Omental fat pad (tissue), 4 donors: Measurements from ENCODE around the gene CDKN2AIPNL. TPM values are rescaled to one million over a fixed set of nuclear protein-coding genes. Genes with fewer than 3 reads are reported as not detected.

Experiments
- ATAC-seq: fragments of 150-250 bp; one replicate; pipeline ENCODE4 v1.9.1; 2016; ENCODE audit warnings: mild to moderate bottlenecking, moderate library complexity; ENCODE audit not compliant: low FRiP score
- DNase-seq: peaks from one replicate; pipeline ENCODE4 v3.0.0-alpha.2; 2019; ENCODE audit warnings: low spot score
- total RNA-seq, 4 donors: library from RNA; depleted of rRNA; stranded (reverse); fragments of >200 nt; gene quantifications; one replicate each; pipeline ENCODE4 v1.1.0, GENCODE V29; 2016
- TF ChIP-seq, protein P1 (sequence below), 3 donors: fragments of 450-650 bp; IDR thresholded peaks; one replicate each; pipeline ENCODE4 v1.5.1; 2016 to 2017; ENCODE audit warnings: antibody characterized with exemption in 3 of 3, mild to moderate bottlenecking in 3 of 3, moderate library complexity in 2 of 3

CDKN2AIPNL gene
- total RNA-seq, 4 donors from 2014 or later, result 10.2 to 20.4 (median 17.7) TPM

DNA sequence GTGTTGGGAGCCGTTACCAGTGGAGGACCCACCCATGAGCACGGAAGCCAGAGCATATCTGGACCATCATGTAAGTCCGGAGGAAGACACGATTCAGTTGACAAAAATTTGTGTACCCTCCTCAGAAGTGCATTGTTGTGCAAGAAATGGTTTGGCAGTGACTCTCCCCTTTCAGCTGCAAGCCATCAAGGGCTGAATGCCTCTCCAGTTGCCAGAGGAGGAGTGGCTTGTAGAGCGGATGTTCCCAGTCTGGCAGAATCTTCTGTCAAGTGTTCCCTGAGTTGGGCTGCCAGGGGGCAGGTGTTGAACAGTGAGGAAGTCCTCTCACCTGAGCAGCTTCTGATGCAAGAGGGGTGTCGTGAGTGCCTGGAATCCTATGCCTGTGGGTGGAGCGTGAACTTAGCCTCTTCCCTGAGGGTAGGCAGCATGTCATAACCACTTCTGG is 27.6 kb upstream of the CDKN2AIPNL start:
- ATAC-seq (peak; percentile 80), DNase-seq (no peak)
- TF ChIP-seq, protein P1, sequence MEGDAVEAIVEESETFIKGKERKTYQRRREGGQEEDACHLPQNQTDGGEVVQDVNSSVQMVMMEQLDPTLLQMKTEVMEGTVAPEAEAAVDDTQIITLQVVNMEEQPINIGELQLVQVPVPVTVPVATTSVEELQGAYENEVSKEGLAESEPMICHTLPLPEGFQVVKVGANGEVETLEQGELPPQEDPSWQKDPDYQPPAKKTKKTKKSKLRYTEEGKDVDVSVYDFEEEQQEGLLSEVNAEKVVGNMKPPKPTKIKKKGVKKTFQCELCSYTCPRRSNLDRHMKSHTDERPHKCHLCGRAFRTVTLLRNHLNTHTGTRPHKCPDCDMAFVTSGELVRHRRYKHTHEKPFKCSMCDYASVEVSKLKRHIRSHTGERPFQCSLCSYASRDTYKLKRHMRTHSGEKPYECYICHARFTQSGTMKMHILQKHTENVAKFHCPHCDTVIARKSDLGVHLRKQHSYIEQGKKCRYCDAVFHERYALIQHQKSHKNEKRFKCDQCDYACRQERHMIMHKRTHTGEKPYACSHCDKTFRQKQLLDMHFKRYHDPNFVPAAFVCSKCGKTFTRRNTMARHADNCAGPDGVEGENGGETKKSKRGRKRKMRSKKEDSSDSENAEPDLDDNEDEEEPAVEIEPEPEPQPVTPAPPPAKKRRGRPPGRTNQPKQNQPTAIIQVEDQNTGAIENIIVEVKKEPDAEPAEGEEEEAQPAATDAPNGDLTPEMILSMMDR (IDR thresholded peaks at IDR 0.05), result no peak

DNA sequence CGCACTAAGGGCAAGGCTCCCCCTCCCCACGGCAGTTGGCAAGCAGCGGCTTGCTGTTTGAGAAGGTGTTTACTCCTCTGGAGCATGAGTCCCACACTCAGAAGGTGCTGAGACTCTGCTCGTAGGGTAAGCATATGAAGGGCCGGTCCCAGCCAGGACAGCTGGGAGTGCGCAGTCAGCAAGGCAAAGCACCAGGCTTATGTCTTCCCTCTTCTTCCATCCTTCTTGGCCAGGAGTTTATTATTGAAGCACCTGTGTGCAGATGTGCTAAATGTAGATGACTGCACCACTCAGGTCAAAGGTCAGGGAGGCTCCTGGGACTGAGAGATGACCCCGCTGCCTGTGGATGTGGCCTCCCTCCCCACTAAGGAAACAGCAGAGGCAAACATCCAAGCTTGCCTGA is 27.0 kb upstream of the CDKN2AIPNL start:
- DNase-seq (no peak), ATAC-seq (no peak)
- TF ChIP-seq, protein P1 (IDR thresholded peaks at IDR 0.05), result no peak

DNA sequence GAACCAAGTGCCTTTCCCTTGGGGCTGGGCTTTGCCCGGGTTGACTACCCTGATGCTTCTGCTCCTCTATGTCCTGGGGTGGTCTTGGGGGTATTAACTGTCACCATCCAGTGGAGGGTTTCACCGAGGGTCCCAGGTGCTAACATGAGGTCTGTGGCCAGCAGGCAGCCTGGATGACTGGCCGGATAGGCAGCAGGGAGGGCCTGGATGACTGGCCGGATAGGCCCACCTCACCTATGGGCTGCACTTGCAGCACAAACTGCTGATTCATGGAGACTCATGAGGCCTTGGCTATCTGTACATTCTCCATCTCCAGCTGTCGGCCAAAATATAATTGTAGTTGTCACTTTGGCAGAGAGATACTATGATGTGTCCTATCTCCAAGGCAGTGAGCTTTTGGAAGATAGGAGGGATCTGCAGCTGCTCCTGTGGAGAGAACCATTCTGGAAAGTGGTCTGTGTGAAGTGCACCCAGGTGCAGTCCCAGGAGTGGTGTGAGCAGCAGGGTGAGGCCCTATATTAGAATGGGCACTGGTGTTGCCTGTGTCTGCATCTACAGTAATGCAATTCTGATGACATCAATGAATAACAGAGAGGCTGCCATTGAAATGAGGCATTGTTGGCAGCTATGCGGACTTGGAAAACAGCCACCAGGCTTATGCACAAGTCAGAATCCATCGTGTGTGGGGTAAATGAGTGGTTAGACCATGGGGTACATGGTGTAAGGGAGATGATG is 26.3 kb upstream of the CDKN2AIPNL start:
- ATAC-seq (no peak), DNase-seq (no peak)
- TF ChIP-seq, protein P1 (IDR thresholded peaks at IDR 0.05), result no peak

DNA sequence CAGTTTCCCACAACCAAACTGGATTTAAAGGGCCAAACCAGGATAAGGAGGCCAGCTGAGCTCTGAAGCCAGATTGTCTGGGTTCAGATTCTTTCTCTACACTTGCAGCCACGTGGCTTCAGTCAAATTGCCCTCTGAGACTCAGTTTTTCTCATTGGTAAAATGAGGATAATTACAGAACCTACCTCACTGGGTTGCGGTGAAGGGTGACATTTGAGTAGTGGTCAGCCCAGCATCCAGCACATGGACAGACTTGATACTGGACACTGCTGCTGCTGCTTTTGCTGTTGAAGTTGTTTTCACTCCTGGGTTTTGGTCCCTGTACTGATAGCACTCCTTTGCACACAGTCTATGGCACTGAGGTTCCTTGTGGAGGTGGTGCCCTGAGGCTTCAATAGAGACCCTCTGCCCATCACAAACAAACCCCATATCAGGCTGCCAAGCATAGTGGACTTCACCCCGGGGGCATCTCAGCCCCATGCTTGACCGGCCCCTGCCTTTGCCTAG is 25.7 kb upstream of the CDKN2AIPNL start:
- DNase-seq (no peak), ATAC-seq (no peak)
- TF ChIP-seq, protein P1 (IDR thresholded peaks at IDR 0.05), result no peak

DNA sequence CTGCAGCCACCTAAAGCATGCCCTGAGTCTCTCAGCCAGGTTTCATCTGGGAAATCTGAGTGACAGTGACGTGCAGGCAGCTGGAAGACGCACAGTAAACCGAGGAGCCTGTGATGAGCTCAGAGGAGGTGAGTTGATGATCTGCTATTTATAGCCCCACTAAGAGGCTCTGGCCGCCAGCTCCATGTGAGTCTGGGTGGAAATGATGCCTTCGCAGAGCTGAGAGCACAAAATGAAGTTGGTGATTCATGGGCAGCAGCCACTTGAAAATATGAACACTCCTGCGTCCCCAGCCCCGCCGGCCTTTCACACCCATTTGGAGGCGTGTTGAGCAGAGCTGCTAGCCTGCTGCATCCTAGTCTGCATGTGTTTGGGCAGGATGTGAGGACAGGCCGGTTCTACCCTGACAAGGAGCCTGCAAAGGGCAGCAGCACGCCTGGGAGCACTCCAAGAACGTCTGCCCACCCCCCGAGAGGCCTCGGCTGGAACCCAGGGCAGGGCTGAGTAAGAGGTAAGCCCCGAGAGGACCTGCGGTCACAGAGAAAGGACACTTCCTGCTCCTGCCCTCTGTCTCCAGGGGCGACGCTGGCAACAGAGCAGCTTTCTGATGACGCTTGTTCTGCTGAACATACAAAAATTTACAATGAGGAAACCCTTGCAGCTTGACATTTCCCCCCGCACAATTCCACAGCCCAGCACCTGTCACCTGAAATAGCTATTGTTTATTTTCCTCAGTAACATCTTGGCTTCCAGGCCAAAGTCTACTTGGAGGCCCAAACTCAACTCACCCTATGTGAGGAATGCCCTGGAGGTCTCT is 25.1 kb upstream of the CDKN2AIPNL start:
- TF ChIP-seq, protein P1 (IDR thresholded peaks at IDR 0.05), result no peak
- ATAC-seq (no peak), DNase-seq (no peak)

DNA sequence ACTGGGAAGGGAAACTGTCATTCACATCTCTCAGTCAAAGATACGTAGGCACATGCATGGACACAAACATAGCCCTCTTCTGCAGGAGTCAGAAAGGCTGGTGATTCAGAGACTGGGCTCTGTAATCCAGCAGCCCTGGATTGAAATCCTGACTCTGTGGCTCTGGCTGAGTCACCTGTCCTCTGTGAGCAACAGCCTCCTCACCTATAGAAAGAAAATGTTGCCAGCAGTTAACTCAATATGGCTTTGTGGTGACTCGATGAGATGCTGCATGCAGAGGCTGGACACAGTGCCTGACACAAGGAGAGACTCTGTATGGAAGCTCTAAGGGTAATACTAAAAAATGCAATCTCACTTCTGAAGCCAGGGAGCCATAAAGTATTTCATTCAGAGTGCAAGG is 23.9 kb upstream of the CDKN2AIPNL start:
- no peak for DNase-seq
- TF ChIP-seq, protein P1 (IDR thresholded peaks at IDR 0.05), result no peak
- ATAC-seq, result no peak
